K562 (cell line): Measurements from ENCODE around the gene LPIN1. TPM values are rescaled to one million over a fixed set of nuclear protein-coding genes. Genes with fewer than 3 reads are reported as not detected.

Experiments used
- DACH1 ChIP-seq: fragments of 450-650 bp; IDR thresholded peaks from 2 replicates; pipeline ENCODE4 v1.6.1; 2018; ENCODE audit not compliant: partially characterized antibody
- IRF1 ChIP-seq: sonication (generic); formaldehyde crosslinking; IDR thresholded peaks from 2 replicates; pipeline ENCODE4 v1.8.0; 2022; ENCODE audit warnings: missing genetic modification reagents, mild to moderate bottlenecking, borderline replicate concordance
- JUNB ChIP-seq: fragments of 450-650 bp; formaldehyde crosslinking; conservative IDR thresholded peaks from 2 replicates; pipeline ENCODE4 v1.4.0; 2020; ENCODE audit warnings: mild to moderate bottlenecking
- MYNN ChIP-seq, 2 experiments: sonication (generic); formaldehyde crosslinking in 1 of 2; IDR thresholded peaks; 2 replicates each; pipeline versions ENCODE4 v1.5.0 to v1.6.1; 2016 to 2020; ENCODE audit warnings: antibody characterized with exemption in 1 of 2, missing genetic modification reagents in 1 of 2
- NR2C1 ChIP-seq, 2 experiments: fragments of 450-650 bp; IDR thresholded peaks; 2 replicates each; pipeline ENCODE4 v1.6.1; 2017; ENCODE audit warnings: mild to moderate bottlenecking in 2 of 2, antibody characterized with exemption in 1 of 2, inconsistent platforms in 1 of 2, missing compliant biosample characterization in 1 of 2, missing genetic modification characterization in 1 of 2
- PATZ1 ChIP-seq: fragments of 250-450 bp; sonication (Bioruptor Pico); IDR thresholded peaks from 2 replicates; pipeline ENCODE4 v1.5.0; 2020; ENCODE audit warnings: mild to moderate bottlenecking, borderline replicate concordance
- PRPF4 ChIP-seq: fragments of 200-400 bp; formaldehyde crosslinking; IDR thresholded peaks from one replicate; pipeline ENCODE4 v1.6.1; 2017; ENCODE audit warnings: low read length, low read depth, mild to moderate bottlenecking; ENCODE audit not compliant: insufficient read depth, poor library complexity, severe bottlenecking
- STAT6 ChIP-seq: sonication (generic); formaldehyde crosslinking; IDR thresholded peaks from 2 replicates; pipeline ENCODE4 v1.8.1; 2023; ENCODE audit warnings: mild to moderate bottlenecking, missing genetic modification reagents
- TAF9B ChIP-seq: fragments of 450-650 bp; IDR thresholded peaks from 2 replicates; pipeline ENCODE4 v1.6.1; 2018; ENCODE audit warnings: mild to moderate bottlenecking; ENCODE audit not compliant: partially characterized antibody
- TEAD1 ChIP-seq, 2 experiments: fragments of 450-650 bp in 1 of 2; sonication (generic) in 1 of 2; formaldehyde crosslinking; IDR thresholded peaks; 2 replicates each; pipeline versions ENCODE4 v1.4.0 to v1.8.0; 2020 to 2022; ENCODE audit warnings: mild to moderate bottlenecking in 2 of 2, missing genetic modification reagents in 1 of 2
- ZBTB34 ChIP-seq: fragments of 250-450 bp; sonication (Bioruptor Pico); IDR thresholded peaks from 2 replicates; pipeline ENCODE4 v1.8.0; 2021; ENCODE audit warnings: mild to moderate bottlenecking, moderate library complexity
- ZNF197 ChIP-seq: fragments of 200-800 bp; sonication (Bioruptor generic); IDR thresholded peaks from 2 replicates; pipeline ENCODE4 v1.6.1; 2016; ENCODE audit warnings: low read depth, missing genetic modification characterization, missing compliant biosample characterization
- ZNF217 ChIP-seq: sonication (generic); formaldehyde crosslinking; IDR thresholded peaks from 2 replicates; pipeline ENCODE4 v1.8.0; 2022; ENCODE audit warnings: mild to moderate bottlenecking, missing genetic modification reagents
- ZNF280A ChIP-seq: fragments of 450-650 bp; IDR thresholded peaks from 2 replicates; pipeline ENCODE4 v1.6.1; 2018; ENCODE audit warnings: mild to moderate bottlenecking, low read depth; ENCODE audit not compliant: partially characterized antibody
- ZNF655 ChIP-seq: fragments of 250-450 bp; sonication (Bioruptor Pico); IDR thresholded peaks from 2 replicates; pipeline ENCODE4 v1.5.0; 2021
- ZNF707 ChIP-seq: fragments of 250-450 bp; sonication (Bioruptor Pico); conservative IDR thresholded peaks from 2 replicates; pipeline ENCODE4 v1.8.0; 2022; ENCODE audit warnings: inconsistent platforms, mild to moderate bottlenecking, moderate library complexity
- ZNF76 ChIP-seq: fragments of 250-450 bp; sonication (Bioruptor Pico); IDR thresholded peaks from 2 replicates; pipeline ENCODE4 v1.4.0; 2020; ENCODE audit warnings: mild to moderate bottlenecking, moderate library complexity, borderline replicate concordance
- polyA plus RNA-seq, 8 experiments: library from polyadenylated mRNA; depleted of rRNA in 4 of 8; stranded (reverse) in 5 of 8; unstranded in 3 of 8; fragments of >200 nt; fragmentation: Nextera tagmentation in 2 of 8; fragmentation: Illumina TruSeq in 1 of 8; extraction: Ambion mirVana in 2 of 8; extraction: Trizol in 1 of 8; gene quantifications; 2 replicates each; pipeline versions ENCODE4 v1.2.1 to v1.2.3, GENCODE V29; 2011 to 2014; ENCODE audit warnings: inconsistent platforms in 1 of 8, missing spikeins in 1 of 8
- total RNA-seq, 7 experiments: library from RNA; depleted of rRNA in 6 of 7; stranded (reverse); fragments of >200 nt in 6 of 7; fragmentation: Illumina TruSeq in 2 of 7; extraction: Trizol in 2 of 7; gene quantifications; 2 replicates each; pipeline versions ENCODE4 v1.2.1 to v1.2.3, GENCODE V29; 2011 to 2021; ENCODE audit warnings: low replicate concordance in 1 of 7

Gene LPIN1
- total and polyA plus RNA-seq, 9 of the 15 experiments (the other 6 are each of a cell fraction or from before 2014, with no cell fraction given): 9.2 to 84.0 (median 27.8) TPM

- TF ChIP-seq ZBTB34 (CRISPR knock-in tag) (no peak), PATZ1 (no peak), ZNF197 (CRISPR knock-in tag) (no peak), ZNF655 (no peak), IRF1 (CRISPR knock-in tag) (no peak), TAF9B (no peak), STAT6 (CRISPR knock-in tag) (no peak), NR2C1 (IDR thresholded peaks at IDR 0.05) (no peak), NR2C1 (tag; IDR thresholded peaks at IDR 0.05) (no peak), ZNF76 (CRISPR knock-in tag) (no peak), ZNF217 (no peak), DACH1 (no peak), ZNF280A (no peak), MYNN (IDR thresholded peaks at IDR 0.05) (no peak), MYNN (CRISPR knock-in tag; IDR thresholded peaks at IDR 0.05) (no peak), JUNB (CRISPR knock-in tag) (no peak), PRPF4 (no peak), ZNF707 (CRISPR knock-in tag) (no peak), TEAD1 (CRISPR knock-in tag; IDR thresholded peaks at IDR 0.05) (0 out of 4 replicates have a peak, but pooled peaks of 1 of the 2 experiments have one; percentile 47)
Measured at GRCh38 chr2:11867926-11868325, 121.5 kb downstream of the LPIN1 start (continued).
